ENCODE results near the gene BDH1. TPM values are rescaled to one million over a fixed set of nuclear protein-coding genes. Genes with fewer than 3 reads are reported as not detected.

BDH1 gene
- total RNA-seq, 1 donor from 2014 or later = 32.2 TPM

GRCh38 chr3:197540961-197541377, 14.8 kb downstream of the BDH1 start:
- Mint-ChIP-seq H3K36me3 (ENCODE audit: low read depth) (peaks cover 11% of the 10 kb centered on the region), H3K27ac (ENCODE audit: unreplicated experiment) (no peak overlapping the region), H3K4me1 (peaks cover 6% of the 10 kb centered on the region), H3K9me3 (no peaks in the 10 kb centered on the region), H3K4me3 (no peak overlapping the region), H3K27me3 (ENCODE audit: low read depth) (no peaks in the 10 kb centered on the region)
- DNase-seq (ENCODE audit: low read depth, low spot score) = no peak
- TF ChIP-seq CTCF (conservative IDR thresholded peaks at IDR 0.05) = no peak

- no peaks in the 10 kb centered on the region for H3K27me3 Mint-ChIP-seq (ENCODE audit: low read depth)
- no peak for DNase-seq (ENCODE audit: low read depth, low spot score)
- no peak overlapping the region for H3K27ac Mint-ChIP-seq (ENCODE audit: unreplicated experiment)
- TF ChIP-seq CTCF (conservative IDR thresholded peaks at IDR 0.05) = no peak
- H3K9me3 Mint-ChIP-seq = no peaks in the 10 kb centered on the region
- H3K4me3 Mint-ChIP-seq = no peak overlapping the region
- H3K4me1 Mint-ChIP-seq = peaks cover 6% of the 10 kb centered on the region
- H3K36me3 Mint-ChIP-seq (ENCODE audit: low read depth) = peaks cover 9% of the 10 kb centered on the region
These were observed 16.1 kb downstream of the BDH1 start for GRCh38 chr3:197539651-197540051.

- no peak overlapping the region for H3K27ac Mint-ChIP-seq (ENCODE audit: unreplicated experiment)
- H3K27me3 Mint-ChIP-seq (ENCODE audit: low read depth) = no peaks in the 10 kb centered on the region
- no peaks in the 10 kb centered on the region for H3K4me1 Mint-ChIP-seq
- H3K9me3 Mint-ChIP-seq = no peaks in the 10 kb centered on the region
- no peak for DNase-seq (ENCODE audit: low read depth, low spot score)
- H3K4me3 Mint-ChIP-seq = no peak overlapping the region
- no peak for TF ChIP-seq CTCF (conservative IDR thresholded peaks at IDR 0.05)
- peaks cover 14% of the 10 kb centered on the region for H3K36me3 Mint-ChIP-seq (ENCODE audit: low read depth)
These were observed 21.6 kb downstream of the BDH1 start for GRCh38 chr3:197533927-197534725.

GRCh38 chr3:197533396-197533795, 22.4 kb downstream of the BDH1 start:
- Mint-ChIP-seq H3K27me3 (ENCODE audit: low read depth) (no peaks in the 10 kb centered on the region), H3K4me1 (no peaks in the 10 kb centered on the region), H3K4me3 (no peak overlapping the region), H3K36me3 (ENCODE audit: low read depth) (peaks cover 15% of the 10 kb centered on the region), H3K27ac (ENCODE audit: unreplicated experiment) (no peak overlapping the region), H3K9me3 (no peaks in the 10 kb centered on the region)
- no peak for DNase-seq (ENCODE audit: low read depth, low spot score)
- TF ChIP-seq CTCF (conservative IDR thresholded peaks at IDR 0.05) = no peak

- no peaks in the 10 kb centered on the region for H3K27me3 Mint-ChIP-seq (ENCODE audit: low read depth)
These were observed 23.4 kb downstream of the BDH1 start for GRCh38 chr3:197532388-197532787.

More at GRCh38 chr3:197532388-197532787, 23.4 kb downstream of the BDH1 start:
- Mint-ChIP-seq H3K9me3 (no peaks in the 10 kb centered on the region), H3K4me3 (no peak overlapping the region), H3K36me3 (ENCODE audit: low read depth) (peaks cover 18% of the 10 kb centered on the region), H3K27ac (ENCODE audit: unreplicated experiment) (no peak overlapping the region), H3K4me1 (no peaks in the 10 kb centered on the region)
- no peak for TF ChIP-seq CTCF (conservative IDR thresholded peaks at IDR 0.05)
- DNase-seq (ENCODE audit: low read depth, low spot score) = no peak

Data from neural crest cell (in vitro differentiated cells).